ENCODE results near the gene AMOTL1. TPM values are rescaled to one million over a fixed set of nuclear protein-coding genes. Genes with fewer than 3 reads are reported as not detected.

The AMOTL1 gene
- total and polyA plus RNA-seq, 8 donors = 5.0 to 46.3 (median 14.8) TPM

DNA sequence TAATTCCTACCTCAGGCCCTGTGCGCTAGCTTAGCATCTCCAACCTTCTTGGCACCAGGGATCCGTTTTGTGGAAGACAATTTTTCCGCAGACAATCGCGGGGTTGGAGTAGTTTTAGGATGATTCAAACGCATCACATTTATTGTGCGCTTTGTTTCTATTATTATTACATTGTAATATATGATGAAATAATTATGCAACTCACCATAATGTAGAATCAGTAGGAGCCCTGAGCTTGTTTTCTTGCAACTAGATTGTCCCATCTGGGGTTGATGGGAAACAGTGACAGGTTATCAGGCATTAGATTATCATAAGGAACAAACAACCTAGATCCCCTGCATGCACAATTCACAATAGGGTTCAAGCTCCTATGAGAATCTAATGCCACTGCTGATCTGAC lies 52.3 kb downstream of the AMOTL1 start:
- peaks cover 0 to 18% (median 9%) of the 10 kb centered on the region in 4 donors for H3K4me1 ChIP-seq
- 93 to 98% (median 94%) methylated on average over 7 of the region's 7 CpGs for WGBS, 5 donors
- H3K27ac ChIP-seq = no peak overlapping the region
- H3K36me3 ChIP-seq = peaks cover 0 to 49% (median 37%) of the 10 kb centered on the region in 4 donors
- DNase-seq = no peak
- H3K27me3 ChIP-seq = no peaks in the 10 kb centered on the region
- intact Hi-C loops (cut with DNase I; ENCODE audit: low total_unique reads) = no loop called here
- no peak for TF ChIP-seq EP300 (IDR thresholded peaks at IDR 0.05)
- TF ChIP-seq CTCF (IDR thresholded peaks at IDR 0.05) = no peak
- TF ChIP-seq POLR2A (IDR thresholded peaks at IDR 0.05) = no peak
- no peak for TF ChIP-seq POLR2AphosphoS5 (IDR thresholded peaks at IDR 0.05)
- no peaks in the 10 kb centered on the region for H3K9me3 ChIP-seq
- H3K4me3 ChIP-seq = no peak overlapping the region

DNA sequence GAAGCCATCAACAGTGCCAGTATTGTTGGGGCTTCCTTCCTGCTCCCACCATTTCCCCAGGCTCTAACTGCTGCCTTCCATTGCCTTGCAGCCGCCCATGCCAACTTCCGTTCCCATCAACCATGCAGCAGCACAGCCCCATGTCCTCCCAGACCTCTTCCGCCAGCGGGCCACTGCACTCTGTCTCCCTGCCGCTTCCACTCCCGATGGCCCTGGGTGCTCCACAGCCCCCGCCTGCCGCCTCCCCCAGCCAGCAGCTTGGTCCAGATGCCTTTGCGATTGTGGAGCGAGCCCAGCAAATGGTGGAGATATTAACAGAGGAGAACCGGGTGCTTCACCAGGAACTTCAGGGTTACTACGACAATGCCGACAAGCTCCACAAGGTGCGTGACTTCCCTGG lies 53.3 kb downstream of the AMOTL1 start:
- 97 to 98% (median 97%) methylated on average over 14 of the region's 14 CpGs for WGBS, 5 donors
- no peak for TF ChIP-seq EP300 (IDR thresholded peaks at IDR 0.05)
- TF ChIP-seq POLR2A (IDR thresholded peaks at IDR 0.05) = no peak
- TF ChIP-seq POLR2AphosphoS5 (IDR thresholded peaks at IDR 0.05) = no peak
- TF ChIP-seq CTCF (IDR thresholded peaks at IDR 0.05) = no peak
- Histone ChIP-seq H3K9me3 (no peaks in the 10 kb centered on the region), H3K4me1 (peaks cover 0 to 24% (median 9%) of the 10 kb centered on the region in 4 donors), H3K27me3 (no peaks in the 10 kb centered on the region), H3K36me3 (peaks cover 0 to 59% (median 38%) of the 10 kb centered on the region in 4 donors), H3K27ac (no peak overlapping the region), H3K4me3 (no peak overlapping the region)
- intact Hi-C loops (cut with DNase I; ENCODE audit: low total_unique reads) = no loop called here
- DNase-seq = no peak

DNA sequence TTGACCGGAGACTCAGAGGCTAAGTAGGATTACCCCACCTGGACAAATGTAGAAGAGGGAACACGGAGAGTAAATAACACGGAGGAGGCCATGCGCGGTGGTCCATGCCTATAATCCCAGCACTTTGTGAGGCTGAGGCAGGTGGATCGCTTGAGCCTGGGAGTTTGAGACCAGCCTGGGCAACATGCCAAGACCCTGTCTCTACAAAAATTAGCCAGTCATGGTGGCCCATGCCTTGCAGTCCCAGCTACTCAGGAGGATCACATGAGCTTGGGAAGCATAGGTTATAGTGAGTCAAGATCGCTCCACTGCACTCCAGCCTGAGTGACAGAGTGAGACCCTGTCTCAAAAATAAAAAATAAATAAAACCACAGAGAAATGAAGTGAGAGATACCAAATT lies 53.9 kb downstream of the AMOTL1 start:
- H3K36me3 ChIP-seq = peaks cover 0 to 65% (median 42%) of the 10 kb centered on the region in 4 donors
- no peak for DNase-seq
- 88 to 94% (median 92%) methylated on average over 7 of the region's 7 CpGs for WGBS, 5 donors
- TF ChIP-seq POLR2AphosphoS5 (IDR thresholded peaks at IDR 0.05) = no peak
- intact Hi-C loops (cut with DNase I; ENCODE audit: low total_unique reads) = no loop called here
- no peaks in the 10 kb centered on the region for H3K27me3 ChIP-seq
- H3K4me1 ChIP-seq = peaks cover 0 to 24% (median 9%) of the 10 kb centered on the region in 4 donors
- H3K4me3 ChIP-seq = no peak overlapping the region
- H3K9me3 ChIP-seq = no peaks in the 10 kb centered on the region
- no peak overlapping the region for H3K27ac ChIP-seq

DNA sequence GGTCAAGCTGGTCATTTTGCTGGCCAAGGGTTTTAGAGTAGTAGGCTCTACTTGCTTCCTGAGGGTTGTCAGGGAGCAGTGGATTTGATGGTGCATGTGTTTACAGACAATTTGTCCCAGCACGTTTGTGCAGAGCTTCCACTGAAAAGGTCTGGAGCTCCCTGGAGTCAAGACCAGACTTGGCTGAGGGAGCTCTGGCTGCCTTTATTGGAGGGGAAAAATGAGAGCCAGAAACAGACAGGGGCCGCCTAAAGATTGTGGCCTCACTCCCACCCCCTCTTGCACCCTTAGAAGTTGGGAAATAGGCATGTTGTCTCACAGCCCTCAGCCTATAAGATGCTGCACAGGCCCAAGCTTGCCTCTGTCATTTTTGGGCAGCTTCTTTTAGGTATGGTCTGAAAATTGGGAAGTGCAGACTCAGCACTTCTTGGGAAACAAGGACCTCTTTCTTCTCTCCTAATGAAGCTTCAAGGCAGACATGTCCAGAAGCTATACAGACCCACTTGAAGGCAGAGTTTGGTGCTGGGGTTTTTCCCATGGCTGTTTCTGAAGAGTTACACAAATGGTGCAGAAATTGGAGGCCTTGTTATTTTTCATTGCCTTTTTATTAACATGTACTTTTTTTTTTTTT lies 55.1 kb downstream of the AMOTL1 start:
- H3K27me3 ChIP-seq = no peaks in the 10 kb centered on the region
- intact Hi-C loops (cut with DNase I; ENCODE audit: low total_unique reads) = no loop called here
- H3K4me1 ChIP-seq = peaks cover 0 to 24% (median 9%) of the 10 kb centered on the region in 4 donors
- DNase-seq = no peak
- H3K27ac ChIP-seq = no peak overlapping the region
- WGBS, 5 donors = 48 to 84% (median 71%) methylated on average over 2 of the region's 2 CpGs
- H3K9me3 ChIP-seq = no peaks in the 10 kb centered on the region
- H3K36me3 ChIP-seq = peaks cover 0 to 76% (median 46%) of the 10 kb centered on the region in 4 donors
- TF ChIP-seq POLR2A (IDR thresholded peaks at IDR 0.05) = no peak
- no peak for TF ChIP-seq CTCF (IDR thresholded peaks at IDR 0.05)
- TF ChIP-seq POLR2AphosphoS5 (IDR thresholded peaks at IDR 0.05) = no peak
- no peak for TF ChIP-seq EP300 (IDR thresholded peaks at IDR 0.05)
- no peak overlapping the region for H3K4me3 ChIP-seq

GRCh38 chr11:94825031-94825430 lies 56.9 kb downstream of the AMOTL1 start:
- Histone ChIP-seq H3K36me3 (peaks cover 0 to 87% (median 55%) of the 10 kb centered on the region in 4 donors), H3K9me3 (no peaks in the 10 kb centered on the region), H3K27ac (peak overlapping the region in 1 of 5 donors; percentile 31), H3K4me3 (no peak overlapping the region), H3K27me3 (no peaks in the 10 kb centered on the region), H3K4me1 (peaks cover 0 to 24% (median 9%) of the 10 kb centered on the region in 4 donors)
- intact Hi-C loops (cut with DNase I; ENCODE audit: low total_unique reads) = no loop called here
- DNase-seq = no peak
- TF ChIP-seq POLR2A (IDR thresholded peaks at IDR 0.05) = no peak
- TF ChIP-seq CTCF (IDR thresholded peaks at IDR 0.05) = no peak
- TF ChIP-seq EP300 (IDR thresholded peaks at IDR 0.05) = no peak
- TF ChIP-seq POLR2AphosphoS5 (IDR thresholded peaks at IDR 0.05) = no peak
- 78 to 94% (median 88%) methylated on average over 4 of the region's 4 CpGs for WGBS, 5 donors

Measured in stomach (tissue), 9 donors.